A673 (cell line): ENCODE results near the gene SLC23A2. TPM values are rescaled to one million over a fixed set of nuclear protein-coding genes. Genes with fewer than 3 reads are reported as not detected.

Source experiments
- BruUV-seq: library from RNA; stranded (reverse); fragments of 400-500 nt; replicated peaks from 2 replicates; lab custom pipeline; 2021; lab: Mats Ljungman, UMichigan
- CTCF ChIA-PET: fragments of 300-600 bp; sonication (Branson Sonifier 250); formaldehyde crosslinking; loops from one replicate; lab custom pipeline; 2022; ENCODE audit warnings: antibody characterized with exemption; lab: Charles Lee
- POLR2A ChIA-PET: fragments of 300-600 bp; sonication (Branson Sonifier 250); formaldehyde crosslinking; loops from one replicate; lab custom pipeline; 2022; ENCODE audit warnings: antibody characterized with exemption; ENCODE audit not compliant: low non-redundant PET; lab: Charles Lee
- DNase-seq: peaks from one replicate; pipeline ENCODE4 v3.0.0-alpha.2; 2015; ENCODE audit warnings: low spot score
- H3K27ac ChIP-seq: fragments of 200-600 bp; sonication (generic); 2 replicates; pipeline ENCODE4 v1.5.1; 2016; ENCODE audit warnings: mixed run types, low read depth, mild to moderate bottlenecking, mixed read lengths, antibody characterized with exemption, low read length; ENCODE audit not compliant: poor library complexity, severe bottlenecking
- H3K27me3 ChIP-seq: fragments of 200-600 bp; sonication (generic); replicated peaks from 2 replicates; pipeline ENCODE4 v1.6.1; 2017; ENCODE audit warnings: mixed run types, low read depth, mild to moderate bottlenecking, mixed read lengths, antibody characterized with exemption, low read length; ENCODE audit not compliant: insufficient read depth, poor library complexity
- H3K36me3 ChIP-seq: fragments of 200-600 bp; sonication (generic); 2 replicates; pipeline ENCODE4 v1.6.1; 2016; ENCODE audit warnings: mixed run types, mild to moderate bottlenecking, mixed read lengths, antibody characterized with exemption, low read length; ENCODE audit not compliant: insufficient read depth, poor library complexity, severe bottlenecking
- H3K4me1 ChIP-seq: fragments of 200-600 bp; sonication (generic); 2 replicates; pipeline ENCODE4 v1.6.1; 2017; ENCODE audit warnings: mixed run types, mild to moderate bottlenecking, mixed read lengths, antibody characterized with exemption, low read length; ENCODE audit not compliant: insufficient read depth, poor library complexity, severe bottlenecking
- H3K4me3 ChIP-seq: fragments of 200-600 bp; sonication (generic); 2 replicates; pipeline ENCODE4 v1.5.1; 2016; ENCODE audit warnings: low read depth, mixed run types, mild to moderate bottlenecking, mixed read lengths, low read length; ENCODE audit not compliant: poor library complexity, severe bottlenecking
- H3K9me3 ChIP-seq: fragments of 200-600 bp; sonication (generic); 2 replicates; pipeline ENCODE4 v1.6.1; 2016; ENCODE audit warnings: mixed run types, low read depth, mild to moderate bottlenecking, mixed read lengths, antibody characterized with exemption, low read length; ENCODE audit not compliant: poor library complexity, severe bottlenecking
- EZH2 ChIP-seq: fragments of 200-600 bp; sonication (generic); IDR thresholded peaks from 2 replicates; pipeline ENCODE4 v1.6.1; 2017; ENCODE audit warnings: borderline replicate concordance, low read depth, mild to moderate bottlenecking, mixed read lengths, antibody characterized with exemption, low read length; ENCODE audit not compliant: poor library complexity, severe bottlenecking
- intact Hi-C: fragments of 100-400 bp; cut with micrococcal nuclease; formaldehyde crosslinking; loops from one replicate; pipeline ENCODE4 v1.10.0; 2022; ENCODE audit not compliant: unreplicated experiment
- total RNA-seq: library from RNA; stranded (reverse); gene quantifications from 2 replicates; pipeline ENCODE4 v1.2.3, GENCODE V29; 2021
- TF ChIP-seq, protein P1 (sequence below): fragments of 300-800, 200-600 bp; sonication (generic); conservative IDR thresholded peaks from 2 replicates; pipeline ENCODE4 v1.5.1; 2017; ENCODE audit warnings: low read depth, mild to moderate bottlenecking, antibody characterized with exemption, low read length, moderate library complexity, mixed read lengths

The SLC23A2 gene
- total RNA-seq, 1 experiment from 2014 or later = 29.4 TPM

DNA sequence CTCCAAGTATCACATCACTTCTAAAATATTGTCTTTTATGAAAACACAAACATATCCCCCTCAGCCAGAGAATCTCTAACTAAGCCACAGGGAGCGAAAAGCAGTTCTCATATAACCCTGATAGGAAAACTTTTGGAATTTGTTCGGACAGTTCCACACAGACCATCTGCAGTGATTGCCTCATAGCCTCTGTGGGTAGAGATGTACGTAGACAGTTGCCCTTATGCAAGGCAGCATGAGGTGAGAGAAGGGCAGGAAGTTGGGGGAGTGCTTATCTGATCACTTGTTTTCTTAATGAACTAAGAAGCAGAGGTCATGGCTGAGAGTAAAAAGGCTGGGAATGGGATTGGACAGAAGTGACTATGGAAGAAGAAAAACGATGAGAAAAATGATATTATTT lies 39.6 kb downstream of the SLC23A2 start:
- no peak for TF ChIP-seq EZH2
- TF ChIP-seq, protein P1, sequence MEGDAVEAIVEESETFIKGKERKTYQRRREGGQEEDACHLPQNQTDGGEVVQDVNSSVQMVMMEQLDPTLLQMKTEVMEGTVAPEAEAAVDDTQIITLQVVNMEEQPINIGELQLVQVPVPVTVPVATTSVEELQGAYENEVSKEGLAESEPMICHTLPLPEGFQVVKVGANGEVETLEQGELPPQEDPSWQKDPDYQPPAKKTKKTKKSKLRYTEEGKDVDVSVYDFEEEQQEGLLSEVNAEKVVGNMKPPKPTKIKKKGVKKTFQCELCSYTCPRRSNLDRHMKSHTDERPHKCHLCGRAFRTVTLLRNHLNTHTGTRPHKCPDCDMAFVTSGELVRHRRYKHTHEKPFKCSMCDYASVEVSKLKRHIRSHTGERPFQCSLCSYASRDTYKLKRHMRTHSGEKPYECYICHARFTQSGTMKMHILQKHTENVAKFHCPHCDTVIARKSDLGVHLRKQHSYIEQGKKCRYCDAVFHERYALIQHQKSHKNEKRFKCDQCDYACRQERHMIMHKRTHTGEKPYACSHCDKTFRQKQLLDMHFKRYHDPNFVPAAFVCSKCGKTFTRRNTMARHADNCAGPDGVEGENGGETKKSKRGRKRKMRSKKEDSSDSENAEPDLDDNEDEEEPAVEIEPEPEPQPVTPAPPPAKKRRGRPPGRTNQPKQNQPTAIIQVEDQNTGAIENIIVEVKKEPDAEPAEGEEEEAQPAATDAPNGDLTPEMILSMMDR = no peak
- Histone ChIP-seq H3K36me3 (no peaks in the 10 kb centered on the region), H3K9me3 (no peaks in the 10 kb centered on the region), H3K4me1 (no peaks in the 10 kb centered on the region), H3K4me3 (no peak overlapping the region), H3K27ac (no peak overlapping the region), H3K27me3 (no peaks in the 10 kb centered on the region)
- intact Hi-C loops = loop anchor here (10.0 kb wide), 2 partner anchors 133 to 233 kb away; no protein-coding TSS in a partner anchor
- POLR2A ChIA-PET = no interaction called here
- no peak for DNase-seq
- CTCF ChIA-PET = no interaction called here
- BruUV-seq = no TSS peak

DNA sequence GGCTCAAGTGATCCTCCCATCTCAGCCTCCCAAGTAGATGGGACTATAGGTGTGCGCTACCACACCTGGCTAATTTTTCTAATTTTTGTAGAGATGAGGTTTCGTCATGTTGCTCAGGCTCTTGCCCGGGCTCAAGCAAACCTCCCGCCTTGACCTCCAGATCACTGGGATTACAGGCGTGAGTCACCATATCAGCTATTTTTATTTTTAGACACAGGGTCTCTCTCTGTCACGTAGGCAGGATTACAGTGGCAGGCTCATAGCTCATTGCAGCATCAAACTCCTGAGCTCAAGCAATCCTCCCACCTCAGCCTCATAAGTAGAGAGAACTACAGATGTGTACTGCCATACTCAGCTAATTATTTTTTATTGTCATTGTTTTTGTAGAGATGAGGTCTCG lies 41.7 kb downstream of the SLC23A2 start:
- intact Hi-C loops = loop anchor here (5.0 kb wide), 1 partner anchor 352 kb away; no protein-coding TSS in a partner anchor
- no peaks in the 10 kb centered on the region for H3K9me3 ChIP-seq
- H3K27me3 ChIP-seq = no peaks in the 10 kb centered on the region
- peaks cover 4% of the 10 kb centered on the region for H3K4me1 ChIP-seq
- ChIA-PET POLR2A (no interaction called here), CTCF (no interaction called here)
- DNase-seq = no peak
- no peak overlapping the region for H3K27ac ChIP-seq
- BruUV-seq = no TSS peak
- TF ChIP-seq EZH2 = no peak
- TF ChIP-seq, protein P1 = no peak
- no peaks in the 10 kb centered on the region for H3K36me3 ChIP-seq
- H3K4me3 ChIP-seq = no peak overlapping the region

DNA sequence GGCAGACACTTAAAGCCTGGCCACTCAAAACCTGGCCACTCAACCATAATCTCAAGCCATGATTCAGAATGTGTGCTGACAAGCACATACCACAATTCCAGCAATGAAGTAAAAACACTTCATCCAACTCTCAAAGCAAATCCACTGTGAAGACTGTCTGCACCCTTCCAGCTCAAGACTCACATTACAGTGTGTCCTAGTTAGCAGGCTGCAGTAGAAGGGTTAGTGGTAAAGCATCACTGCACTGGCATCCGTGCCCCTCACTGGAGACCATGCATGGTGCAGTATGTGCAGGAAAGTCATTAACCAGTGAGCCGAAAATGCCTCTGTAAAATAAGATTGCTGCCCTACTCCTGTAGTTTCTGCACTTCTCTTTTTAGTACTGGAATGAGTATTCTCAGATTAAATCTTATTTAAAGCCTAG lies 43.4 kb downstream of the SLC23A2 start:
- Histone ChIP-seq H3K9me3 (no peaks in the 10 kb centered on the region), H3K36me3 (no peaks in the 10 kb centered on the region), H3K4me1 (peaks cover 4% of the 10 kb centered on the region), H3K27ac (no peak overlapping the region), H3K4me3 (no peak overlapping the region), H3K27me3 (no peaks in the 10 kb centered on the region)
- ChIA-PET CTCF (interaction anchor here (0.7 kb wide), 1 partner anchor 196 kb away, joined by 8 read pairs; no protein-coding TSS in a partner anchor), POLR2A (no interaction called here)
- DNase-seq = no peak
- intact Hi-C loops = loop anchor here (5.0 kb wide), 1 partner anchor 351 kb away; no protein-coding TSS in a partner anchor
- TF ChIP-seq, protein P1 = no peak
- TF ChIP-seq EZH2 = no peak
- BruUV-seq = no TSS peak
